Measurements from ENCODE around the gene SBF2. TPM values are rescaled to one million over a fixed set of nuclear protein-coding genes. Genes with fewer than 3 reads are reported as not detected.

The SBF2 gene
- total and polyA plus RNA-seq, 7 experiments from 2014 or later = 4.2 to 35.2 (median 13.3) TPM

DNA sequence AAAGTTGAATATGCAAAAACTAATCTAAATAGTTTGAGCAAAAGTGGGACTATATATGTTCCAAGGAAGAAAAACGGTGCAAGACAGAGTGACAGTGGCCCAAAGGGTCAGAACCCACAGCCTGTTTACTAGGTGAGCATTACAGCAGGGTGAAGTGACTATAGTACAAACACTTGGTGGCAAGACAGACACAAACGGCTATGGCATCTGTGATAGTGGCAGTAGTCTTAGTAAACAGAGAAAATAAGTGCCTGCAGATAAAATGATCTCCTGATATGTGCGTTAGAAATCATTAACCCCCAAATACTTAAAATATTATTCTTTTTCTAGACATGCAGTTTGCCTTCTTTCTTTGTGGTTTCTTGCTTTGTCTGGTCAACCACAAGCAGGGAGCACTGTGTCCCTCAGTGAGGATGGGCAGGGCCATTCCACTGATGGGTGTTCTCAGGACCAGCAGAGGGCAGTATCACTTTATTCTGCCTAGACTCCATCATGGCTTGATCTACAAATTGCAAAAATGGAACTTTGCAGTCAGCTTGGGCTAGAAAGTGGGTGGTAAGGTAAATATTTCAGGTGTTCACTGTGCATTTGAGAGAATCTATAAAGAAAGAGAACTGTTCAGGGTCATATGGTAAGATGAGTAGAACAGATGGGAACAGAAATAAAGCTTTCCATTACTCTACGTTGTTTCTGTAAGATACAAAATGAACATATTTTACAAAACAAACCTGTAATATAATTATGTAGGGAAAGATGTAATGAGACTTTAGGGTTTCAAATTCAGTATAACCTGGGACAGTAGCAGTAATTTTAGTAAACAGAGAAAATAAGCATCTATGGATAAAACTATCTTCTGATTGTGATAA, 431.9 kb downstream of the SBF2 start:
- Mint-ChIP-seq H3K36me3 (peaks cover 0 to 2% (median 0%) of the 10 kb centered on the region in 5 donors), H3K4me3 (no peak overlapping the region), H3K4me1 (peaks cover 9 to 41% (median 27%) of the 10 kb centered on the region in 7 donors), H3K27me3 (no peaks in the 10 kb centered on the region), H3K27ac (no peak overlapping the region), H3K9me3 (no peaks in the 10 kb centered on the region)
- Histone ChIP-seq H3K4me3 (ENCODE audit: low read length) (no peak overlapping the region), H3K9me3 (ENCODE audit: control insufficient read depth in 2 of 3, low read length in 3 of 3) (no peaks in the 10 kb centered on the region), H3K27me3 (ENCODE audit: control insufficient read depth in 2 of 2, insufficient read depth in 2 of 2, low read length in 2 of 2) (no peaks in the 10 kb centered on the region), H3K36me3 (ENCODE audit: control insufficient read depth in 2 of 3, insufficient read depth in 3 of 3, low read length in 3 of 3) (no peaks in the 10 kb centered on the region), H3K4me1 (ENCODE audit: control insufficient read depth in 2 of 2, insufficient read depth in 2 of 2, low read length in 2 of 2) (peaks cover 0 to 9% of the 10 kb centered on the region in 2 donors), H3K27ac (ENCODE audit: low read depth, low read length) (no peak overlapping the region)
- intact Hi-C loops (cut with micrococcal nuclease) = loop anchor here (1.0 to 2.0 kb wide), 6 partner anchors 21 to 461 kb away; no protein-coding TSS in a partner anchor
- peak in 7 of 9 donors; percentile 5 to 37 (median 31) for DNase-seq
- CTCF ChIA-PET = no interaction called here
- POLR2A ChIA-PET = no interaction called here
- peak; percentile 85 for ATAC-seq

DNA sequence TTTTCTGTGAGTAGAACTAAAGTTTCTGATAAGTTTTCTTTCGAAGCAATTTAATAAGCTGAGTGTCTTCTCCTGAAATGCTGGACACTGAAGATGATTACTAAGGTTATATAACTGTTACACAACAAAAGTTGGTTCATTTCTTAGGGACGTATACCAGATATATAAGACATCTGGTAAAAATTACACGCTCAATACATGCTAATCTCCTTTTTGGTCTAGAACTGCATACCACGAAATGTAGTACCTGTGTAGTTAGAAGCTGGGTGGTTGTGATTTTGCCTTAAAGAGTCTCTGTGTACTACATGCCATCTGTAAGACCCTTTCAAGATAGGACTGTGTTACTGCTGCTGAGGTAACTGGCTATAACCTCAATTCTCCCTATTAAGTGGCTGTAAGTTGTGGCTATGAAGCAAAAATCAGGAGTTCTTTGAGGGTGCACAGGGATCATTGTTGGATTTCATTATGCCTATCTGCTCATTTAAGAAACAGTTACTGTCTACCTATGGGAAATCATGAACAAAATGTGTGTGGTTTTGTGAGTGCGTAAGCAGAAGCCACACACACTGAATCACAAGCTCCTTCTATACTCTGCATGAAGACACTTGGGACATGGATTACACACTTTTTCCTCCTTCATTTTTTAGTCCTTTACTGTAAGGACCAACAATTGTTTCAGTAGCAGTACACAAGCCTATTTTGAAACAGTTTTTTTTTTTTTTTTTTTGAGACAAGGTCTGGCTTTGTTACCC, 434.3 kb downstream of the SBF2 start:
- CTCF ChIA-PET = interaction anchor here (1.2 kb wide), 1 partner anchor 102 kb away, joined by 3 read pairs; no protein-coding TSS in a partner anchor
- no peaks in the 10 kb centered on the region for H3K27me3 ChIP-seq (ENCODE audit: control insufficient read depth in 2 of 2, insufficient read depth in 2 of 2, low read length in 2 of 2)
- ATAC-seq (no peak), DNase-seq (no peak)
- Mint-ChIP-seq H3K9me3 (no peaks in the 10 kb centered on the region), H3K4me3 (peak overlapping the region in 6 of 10 donors; percentile 8 to 60 (median 18)), H3K4me1 (peaks cover 9 to 41% (median 27%) of the 10 kb centered on the region in 7 donors), H3K27ac (peak overlapping the region in 7 of 9 donors; percentile 12 to 87 (median 42)), H3K27me3 (no peaks in the 10 kb centered on the region), H3K36me3 (peaks cover 0 to 2% (median 0%) of the 10 kb centered on the region in 5 donors)
- H3K4me1 ChIP-seq (ENCODE audit: control insufficient read depth in 2 of 2, insufficient read depth in 2 of 2, low read length in 2 of 2) = peaks cover 0 to 9% of the 10 kb centered on the region in 2 donors
- H3K4me3 ChIP-seq (ENCODE audit: low read length) = no peak overlapping the region
- H3K9me3 ChIP-seq (ENCODE audit: control insufficient read depth in 2 of 3, low read length in 3 of 3) = no peaks in the 10 kb centered on the region
- H3K36me3 ChIP-seq (ENCODE audit: control insufficient read depth in 2 of 3, insufficient read depth in 3 of 3, low read length in 3 of 3) = peaks cover 0 to 8% (median 0%) of the 10 kb centered on the region in 3 experiments
- POLR2A ChIA-PET = no interaction called here
- intact Hi-C loops (cut with micrococcal nuclease) = loop anchor here in 1 of 2 donors (1.0 to 2.0 kb wide), 2 partner anchors 19 to 101 kb away; no protein-coding TSS in a partner anchor
- H3K27ac ChIP-seq (ENCODE audit: low read depth, low read length) = no peak overlapping the region

DNA sequence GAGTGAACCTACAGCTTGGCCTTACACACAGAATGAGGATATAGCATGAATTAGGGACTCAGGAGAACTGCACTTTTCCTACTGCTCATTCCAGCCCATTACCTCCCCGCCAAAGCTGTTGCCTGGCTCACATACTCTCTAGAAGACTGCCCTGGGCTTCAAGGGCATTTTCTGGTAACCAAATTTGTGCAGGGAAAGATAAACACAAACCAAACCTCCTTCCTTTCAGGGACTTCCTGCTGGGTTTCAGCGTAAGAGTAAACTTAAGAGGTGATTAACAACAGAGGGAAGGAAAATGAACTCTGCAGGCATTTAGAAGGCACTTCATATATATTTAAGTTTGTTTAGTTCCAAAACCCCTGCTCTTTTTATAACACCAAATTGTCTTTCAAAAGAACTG, 435.2 kb downstream of the SBF2 start:
- no peaks in the 10 kb centered on the region for H3K9me3 ChIP-seq (ENCODE audit: control insufficient read depth in 2 of 3, low read length in 3 of 3)
- Mint-ChIP-seq H3K27ac (peak overlapping the region in 8 of 9 donors; percentile 42 to 87 (median 60)), H3K4me3 (peak overlapping the region in 6 of 10 donors; percentile 17 to 76 (median 47)), H3K36me3 (peaks cover 0 to 4% (median 0%) of the 10 kb centered on the region in 5 donors), H3K4me1 (peaks cover 9 to 41% (median 27%) of the 10 kb centered on the region in 7 donors), H3K9me3 (no peaks in the 10 kb centered on the region), H3K27me3 (no peaks in the 10 kb centered on the region)
- DNase-seq (peak in 2 of 9 donors; percentile 9 to 23), ATAC-seq (no peak)
- peaks cover 0 to 8% (median 0%) of the 10 kb centered on the region in 3 experiments for H3K36me3 ChIP-seq (ENCODE audit: control insufficient read depth in 2 of 3, insufficient read depth in 3 of 3, low read length in 3 of 3)
- POLR2A ChIA-PET = interaction anchor here (0.6 kb wide), 1 partner anchor 128 kb away, joined by 3 read pairs; no protein-coding TSS in a partner anchor
- H3K27ac ChIP-seq (ENCODE audit: low read depth, low read length) = no peak overlapping the region
- no peaks in the 10 kb centered on the region for H3K27me3 ChIP-seq (ENCODE audit: control insufficient read depth in 2 of 2, insufficient read depth in 2 of 2, low read length in 2 of 2)
- H3K4me3 ChIP-seq (ENCODE audit: low read length) = no peak overlapping the region
- intact Hi-C loops (cut with micrococcal nuclease) = loop anchor here in 1 of 2 donors (1.0 kb wide), 1 partner anchor 101 kb away; no protein-coding TSS in a partner anchor
- H3K4me1 ChIP-seq (ENCODE audit: control insufficient read depth in 2 of 2, insufficient read depth in 2 of 2, low read length in 2 of 2) = peaks cover 0 to 9% of the 10 kb centered on the region in 2 donors
- CTCF ChIA-PET = interaction anchor here (1.2 kb wide), 1 partner anchor 101 kb away, joined by 3 read pairs; no protein-coding TSS in a partner anchor

DNA sequence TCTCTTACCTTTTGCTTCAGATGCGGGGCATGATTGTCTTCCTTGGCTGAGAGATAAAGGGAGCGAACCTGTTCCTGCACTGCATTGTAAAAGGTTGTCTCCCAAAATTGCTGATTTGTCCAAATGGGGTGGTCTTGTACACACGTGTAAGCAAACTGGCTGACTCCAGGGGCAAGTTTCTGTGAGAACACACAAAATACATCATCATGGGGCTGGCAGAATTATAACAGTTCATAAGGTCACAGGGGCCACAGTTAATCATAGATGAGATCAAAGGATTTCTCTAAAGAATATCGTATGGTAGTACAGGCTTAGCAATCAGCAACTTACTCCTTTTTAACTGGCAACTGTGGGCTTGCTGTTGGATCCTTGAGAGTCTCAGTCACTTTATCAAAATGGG, 435.8 kb downstream of the SBF2 start:
- no peak for ATAC-seq
- POLR2A ChIA-PET = no interaction called here
- H3K27ac Mint-ChIP-seq = peak overlapping the region in 2 of 9 donors; percentile 61 to 87

DNA sequence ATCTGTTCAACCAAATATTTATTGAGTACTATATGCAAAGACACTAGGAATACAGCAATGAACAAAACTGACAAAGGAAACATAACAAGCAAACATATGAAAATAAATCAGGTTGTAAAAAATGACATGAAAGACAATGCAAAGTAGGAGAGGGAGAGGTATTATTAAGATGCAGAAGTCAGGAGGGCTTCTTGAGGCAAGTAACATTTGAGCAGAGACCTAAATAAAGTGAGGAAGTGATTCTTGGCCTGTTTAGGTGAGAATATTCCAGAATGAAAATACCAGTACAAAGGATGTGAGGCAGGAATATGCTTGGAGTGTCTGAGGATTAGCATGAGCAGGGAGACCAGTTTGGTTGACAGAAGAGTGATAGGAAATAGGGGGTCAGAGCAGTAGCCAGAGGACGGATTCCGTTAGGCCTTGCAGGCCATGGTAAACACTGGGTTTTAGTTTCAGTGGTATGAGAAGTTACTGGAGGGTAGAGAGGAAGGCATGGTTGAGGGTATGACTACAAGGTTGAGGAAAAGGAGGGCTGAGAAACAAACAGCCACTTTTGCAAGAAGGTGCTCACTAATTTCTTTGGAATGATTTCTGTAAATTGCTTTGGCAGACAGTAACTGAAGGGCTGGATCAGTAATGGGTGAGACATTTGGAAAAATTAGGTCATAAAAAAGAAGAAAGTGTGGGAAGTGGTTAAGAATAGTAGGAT, 438.3 kb downstream of the SBF2 start:
- peaks cover 0 to 9% of the 10 kb centered on the region in 2 donors for H3K4me1 ChIP-seq (ENCODE audit: control insufficient read depth in 2 of 2, insufficient read depth in 2 of 2, low read length in 2 of 2)
- intact Hi-C loops (cut with micrococcal nuclease) = no loop called here
- DNase-seq (no peak), ATAC-seq (no peak)
- H3K27ac ChIP-seq (ENCODE audit: low read depth, low read length) = no peak overlapping the region
- ChIA-PET POLR2A (no interaction called here), CTCF (no interaction called here)
- H3K27me3 ChIP-seq (ENCODE audit: control insufficient read depth in 2 of 2, insufficient read depth in 2 of 2, low read length in 2 of 2) = no peaks in the 10 kb centered on the region
- Mint-ChIP-seq H3K9me3 (no peaks in the 10 kb centered on the region), H3K4me3 (no peak overlapping the region), H3K27me3 (no peaks in the 10 kb centered on the region), H3K4me1 (peaks cover 6 to 28% (median 22%) of the 10 kb centered on the region in 7 donors), H3K36me3 (peaks cover 0 to 19% (median 4%) of the 10 kb centered on the region in 5 donors), H3K27ac (no peak overlapping the region)
- no peak overlapping the region for H3K4me3 ChIP-seq (ENCODE audit: low read length)
- H3K9me3 ChIP-seq (ENCODE audit: control insufficient read depth in 2 of 3, low read length in 3 of 3) = no peaks in the 10 kb centered on the region
- peaks cover 0 to 8% (median 0%) of the 10 kb centered on the region in 3 experiments for H3K36me3 ChIP-seq (ENCODE audit: control insufficient read depth in 2 of 3, insufficient read depth in 3 of 3, low read length in 3 of 3)

More for the DNA sequence above, 435.8 kb downstream of the SBF2 start:
- H3K36me3 ChIP-seq (ENCODE audit: control insufficient read depth in 2 of 3, insufficient read depth in 3 of 3, low read length in 3 of 3) = peaks cover 0 to 8% (median 0%) of the 10 kb centered on the region in 3 experiments
- H3K27me3 Mint-ChIP-seq = no peaks in the 10 kb centered on the region
- H3K36me3 Mint-ChIP-seq = peaks cover 0 to 9% (median 0%) of the 10 kb centered on the region in 5 donors
- H3K9me3 ChIP-seq (ENCODE audit: control insufficient read depth in 2 of 3, low read length in 3 of 3) = no peaks in the 10 kb centered on the region
- peaks cover 0 to 9% of the 10 kb centered on the region in 2 donors for H3K4me1 ChIP-seq (ENCODE audit: control insufficient read depth in 2 of 2, insufficient read depth in 2 of 2, low read length in 2 of 2)
- CTCF ChIA-PET = interaction anchor here (0.5 kb wide), 1 partner anchor 15 kb away, joined by 3 read pairs; no protein-coding TSS in a partner anchor
- no peak overlapping the region for H3K4me3 ChIP-seq (ENCODE audit: low read length)
- no peak for DNase-seq
- H3K4me1 Mint-ChIP-seq = peaks cover 9 to 41% (median 27%) of the 10 kb centered on the region in 7 donors
- no peaks in the 10 kb centered on the region for H3K27me3 ChIP-seq (ENCODE audit: control insufficient read depth in 2 of 2, insufficient read depth in 2 of 2, low read length in 2 of 2)
- no peak overlapping the region for H3K27ac ChIP-seq (ENCODE audit: low read depth, low read length)
- intact Hi-C loops (cut with micrococcal nuclease) = no loop called here
- H3K4me3 Mint-ChIP-seq = peak overlapping the region in 1 of 10 donors; percentile 16
- no peaks in the 10 kb centered on the region for H3K9me3 Mint-ChIP-seq

All from naive thymus-derived CD4-positive, alpha-beta T cell (primary cell).